ENCODE results near the gene ARHGEF16. TPM values are rescaled to one million over a fixed set of nuclear protein-coding genes. Genes with fewer than 3 reads are reported as not detected.

ARHGEF16 gene
- total RNA-seq, 1 donor from 2014 or later: not detected

GRCh38 chr1:3527774-3528173 is 73.3 kb downstream of the ARHGEF16 start:
- Histone ChIP-seq H3K4me1 (peaks cover 24 to 47% of the 10 kb centered on the region in 2 donors), H3K27ac (peak overlapping the region in 1 of 2 donors; percentile 92), H3K27me3 (no peaks in the 10 kb centered on the region), H3K36me3 (peaks cover 6 to 15% of the 10 kb centered on the region in 2 donors), H3K9me3 (no peaks in the 10 kb centered on the region), H3K4me3 (peak overlapping the region in 1 of 2 donors; percentile 3)
- TF ChIP-seq CTCF (IDR thresholded peaks at IDR 0.05): no peak
- intact Hi-C loops (cut with DNase I): no loop called here
- no peak for DNase-seq (ENCODE audit: low spot score in 2 of 2)

- Histone ChIP-seq H3K9me3 (no peaks in the 10 kb centered on the region), H3K27me3 (no peaks in the 10 kb centered on the region), H3K4me3 (peak overlapping the region; percentile 82 to 83), H3K27ac (peak overlapping the region; percentile 88 to 92), H3K36me3 (peaks cover 0 to under 1% of the 10 kb centered on the region in 2 donors), H3K4me1 (peaks cover 24 to 47% of the 10 kb centered on the region in 2 donors)
- TF ChIP-seq CTCF (IDR thresholded peaks at IDR 0.05): no peak
- intact Hi-C loops (cut with DNase I): loop anchor here (1.0 kb wide), 1 partner anchor 19 kb away; no protein-coding TSS in a partner anchor
- DNase-seq (ENCODE audit: low spot score in 2 of 2): peak; percentile 33 to 90
These were observed 74.7 kb downstream of the ARHGEF16 start for GRCh38 chr1:3529099-3529729.

- H3K4me3 ChIP-seq: peak overlapping the region; percentile 82 to 83
- H3K27ac ChIP-seq: peak overlapping the region; percentile 88 to 92
- intact Hi-C loops (cut with DNase I): loop anchor here (2.0 kb wide), 1 partner anchor 26 kb away; no protein-coding TSS in a partner anchor
- H3K9me3 ChIP-seq: no peaks in the 10 kb centered on the region
- peak in 2 of 3 experiments; percentile 15 to 33 for TF ChIP-seq CTCF (IDR thresholded peaks at IDR 0.05)
- H3K27me3 ChIP-seq: no peaks in the 10 kb centered on the region
- no peaks in the 10 kb centered on the region for H3K36me3 ChIP-seq
- no peak for DNase-seq (ENCODE audit: low spot score in 2 of 2)
- peaks cover 24 to 47% of the 10 kb centered on the region in 2 donors for H3K4me1 ChIP-seq
These were observed 75.8 kb downstream of the ARHGEF16 start for GRCh38 chr1:3530086-3530925.

Other genes starting within 250 kb of the ARHGEF16 start
- 194 TPM for gene MEGF6, start 156.8 kb downstream of the ARHGEF16 start, total RNA-seq
- 18.9 TPM for gene TPRG1L, start 170.3 kb downstream of the ARHGEF16 start, total RNA-seq
- gene WRAP73, start 195.4 kb downstream of the ARHGEF16 start, total RNA-seq: 14.4 TPM
- not detected for gene TP73, start 197.9 kb downstream of the ARHGEF16 start, total RNA-seq